NB4 (cell line): ENCODE results near the gene TRAIP.

Source experiments
- DNase-seq: peaks from one replicate; pipeline ENCODE4 v3.0.0; 2010; ENCODE audit warnings: low read depth
- H3K4me3 ChIP-seq: one replicate; pipeline ENCODE4 v1.5.1; 2011; ENCODE audit warnings: mild to moderate bottlenecking, low read depth, low read length, moderate library complexity
- CTCF ChIP-seq: IDR thresholded peaks from one replicate; pipeline ENCODE4 v1.5.1; 2012; ENCODE audit warnings: low read depth, low read length
- MAX ChIP-seq: IDR thresholded peaks from 2 replicates; pipeline ENCODE4 v1.6.1; 2011; ENCODE audit warnings: low read depth, low read length
- MYC ChIP-seq: IDR thresholded peaks from 2 replicates; pipeline ENCODE4 v1.6.1; 2011; ENCODE audit warnings: low read depth, low read length
- POLR2A ChIP-seq: IDR thresholded peaks from 2 replicates; pipeline ENCODE4 v1.6.1; 2011; ENCODE audit warnings: mild to moderate bottlenecking; ENCODE audit not compliant: insufficient read length; ENCODE audit errors: extremely low read depth

The TRAIP gene

GRCh38 chr3:49886922-49887265, 30.5 kb upstream of the TRAIP start:
- DNase-seq = no peak
- H3K4me3 ChIP-seq = no peak overlapping the region
- TF ChIP-seq MAX (no peak), MYC (no peak), CTCF (no peak)

GRCh38 chr3:49883998-49884397, 27.6 kb upstream of the TRAIP start:
- TF ChIP-seq CTCF (no peak), MAX (no peak), MYC (no peak)
- DNase-seq = no peak
- H3K4me3 ChIP-seq = no peak overlapping the region

- TF ChIP-seq MAX = 0 out of 2 replicates have a peak, but pooled peaks have one; percentile 5
- no peak for TF ChIP-seq MYC
- DNase-seq = peak; percentile 85
- no peak overlapping the region for H3K4me3 ChIP-seq
Observed at GRCh38 chr3:49882166-49882565, 25.8 kb upstream of the TRAIP start.

- TF ChIP-seq POLR2A (no peak), MYC (no peak), MAX (no peak), CTCF (no peak)
- H3K4me3 ChIP-seq = no peak overlapping the region
- peak; percentile 24 for DNase-seq
Observed at GRCh38 chr3:49880581-49881315, 24.4 kb upstream of the TRAIP start.

GRCh38 chr3:49879721-49880120, 23.4 kb upstream of the TRAIP start:
- TF ChIP-seq MAX (no peak), MYC (no peak), POLR2A (no peak), CTCF (no peak)
- no peak for DNase-seq

GRCh38 chr3:49878686-49879085, 22.3 kb upstream of the TRAIP start:
- TF ChIP-seq MAX (no peak), MYC (no peak)
- no peak overlapping the region for H3K4me3 ChIP-seq
- DNase-seq = no peak

More at GRCh38 chr3:49879721-49880120, 23.4 kb upstream of the TRAIP start:
- H3K4me3 ChIP-seq = no peak overlapping the region

DNA sequence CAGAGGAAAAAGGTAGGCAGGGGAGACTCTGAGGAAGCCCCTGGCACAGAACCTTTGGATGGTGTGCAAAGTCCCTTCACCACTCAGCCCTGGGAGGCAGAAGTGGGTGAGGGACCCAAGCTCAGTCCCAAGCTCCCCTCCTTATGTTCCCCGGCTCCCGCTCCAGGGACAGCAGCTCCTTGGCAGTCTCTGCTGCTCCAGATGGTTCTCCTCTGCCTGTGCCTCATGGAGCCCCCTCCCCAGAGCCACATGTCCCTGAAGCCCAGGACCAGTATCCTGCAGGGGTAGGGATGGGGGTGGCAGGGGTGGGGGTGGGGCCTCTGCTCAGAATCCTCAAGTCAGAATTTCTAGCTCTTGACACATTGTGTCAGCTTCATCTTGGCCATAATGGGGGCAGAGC, 21.4 kb upstream of the TRAIP start:
- DNase-seq = no peak
- H3K4me3 ChIP-seq = no peak overlapping the region
- no peak for TF ChIP-seq POLR2A
- TF ChIP-seq CTCF = no peak
- TF ChIP-seq MAX = no peak
- no peak for TF ChIP-seq MYC
